Measurements from ENCODE around the gene CFHR4.
A peak's percentile ranks its signal among the peaks of the same experiment; 100 is the strongest.
"Not testable (repeated sequence)": the region's sequence is repeated elsewhere in the genome, so short reads cannot be mapped to it uniquely, and the experiment has no call there.

CFHR4 gene

DNA sequence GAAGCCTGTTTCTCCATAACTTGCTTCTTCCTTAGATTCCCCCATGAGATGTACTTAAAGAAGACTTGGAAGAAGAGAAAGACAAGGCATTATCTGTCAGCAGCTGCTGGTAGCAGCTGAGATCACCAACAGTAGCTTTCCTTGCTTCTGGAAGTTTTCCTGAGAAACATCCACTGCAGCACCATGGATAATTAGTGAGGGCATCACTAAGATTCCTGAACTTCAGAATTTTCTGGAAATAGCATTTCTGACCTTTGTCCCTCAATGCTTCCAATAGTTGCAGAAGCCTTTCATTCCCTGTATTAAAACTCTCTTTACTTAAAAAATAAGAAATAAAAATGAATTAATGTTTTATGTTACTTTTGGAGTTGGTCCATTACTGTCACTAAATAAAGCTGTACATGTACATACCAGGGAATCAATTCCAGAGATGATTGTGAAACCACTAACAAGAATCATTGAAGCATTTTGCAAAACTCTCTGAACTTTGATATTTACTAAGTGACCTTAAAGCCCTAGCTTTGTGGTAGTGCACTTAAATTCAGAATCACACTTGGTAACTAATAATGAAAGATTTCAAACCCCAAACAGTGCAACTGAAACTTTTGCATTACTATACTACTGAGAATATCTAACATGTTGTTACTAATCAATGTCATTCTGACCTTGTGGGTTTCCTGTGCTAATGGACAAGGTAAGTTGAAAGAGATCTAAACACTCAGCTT lies at the start of gene CFHR4:
Gene CFHR4, plus strand, starts transcription at position 538 of the 725 bp plus-strand sequence. Its CDS starts 99 bp downstream, at position 637.
- no peaks in the 10 kb centered on the region for H3K27me3 ChIP-seq (ENCODE audit: control insufficient read depth, insufficient read depth, low read length)
- no peaks in the 10 kb centered on the region for H3K4me1 ChIP-seq (ENCODE audit: control insufficient read depth, insufficient read depth, low read length)

DNA sequence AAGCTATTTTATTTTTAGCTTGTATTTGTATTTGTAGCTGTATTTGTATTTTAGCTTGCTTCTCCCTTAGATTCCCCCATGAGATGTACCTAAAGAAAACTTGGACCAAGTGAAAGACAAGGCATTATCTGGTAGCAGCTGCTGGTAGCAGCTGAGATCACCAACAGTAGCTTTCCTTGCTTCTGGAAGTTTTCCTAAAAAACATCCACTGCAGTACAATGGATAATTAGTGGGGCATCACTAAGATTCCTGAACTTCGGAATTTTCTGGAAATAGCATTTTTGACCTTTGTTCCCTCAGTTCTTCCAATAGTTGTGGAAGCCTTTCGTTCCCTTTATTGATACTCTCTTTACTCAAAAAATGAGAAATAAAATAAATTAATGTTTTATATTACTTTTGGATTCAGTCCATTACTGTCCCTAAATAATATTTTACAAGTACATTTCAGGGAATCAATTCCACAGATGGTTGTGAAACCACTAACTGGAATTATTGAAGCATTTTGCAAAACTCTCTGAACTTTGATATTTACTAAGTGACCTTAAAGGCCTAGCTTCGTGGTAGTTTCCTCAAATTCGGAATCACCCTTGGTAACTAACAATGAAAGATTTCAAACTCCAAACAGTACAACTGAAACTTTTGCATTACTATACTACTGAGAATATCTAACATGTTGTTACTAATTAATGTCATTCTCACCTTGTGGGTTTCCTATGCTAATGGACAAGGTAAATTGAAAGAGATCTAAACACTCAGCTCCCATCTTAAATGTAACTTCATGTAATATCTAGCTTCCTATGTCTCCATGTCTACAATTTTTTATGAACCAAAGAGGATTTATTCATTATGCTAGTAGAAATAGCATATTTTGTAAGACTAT lies 38.0 kb upstream of the CFHR4 start:
- H3K4me1 ChIP-seq (ENCODE audit: control insufficient read depth, insufficient read depth, low read length); H3K4me3 ChIP-seq (ENCODE audit: low read depth, low read length); H3K27me3 ChIP-seq (ENCODE audit: control insufficient read depth, insufficient read depth, low read length); H3K9ac ChIP-seq (ENCODE audit: low read length); H3K9me3 ChIP-seq (ENCODE audit: control insufficient read depth, insufficient read depth, low read depth, low read length); H3K27ac ChIP-seq (ENCODE audit: low read depth, low read length); H3K36me3 ChIP-seq (ENCODE audit: control insufficient read depth, insufficient read depth, low read length): not testable (repeated sequence)

More for the DNA sequence above, at the start of gene CFHR4:
- Histone ChIP-seq H3K27ac (ENCODE audit: low read depth, low read length) (no peak within 1 kb of the TSS), H3K36me3 (ENCODE audit: control insufficient read depth, insufficient read depth, low read length) (no peaks in the 10 kb centered on the region), H3K4me3 (ENCODE audit: low read depth, low read length) (no peak within 1 kb of the TSS), H3K9ac (ENCODE audit: low read length) (no peak within 1 kb of the TSS), H3K9me3 (ENCODE audit: control insufficient read depth, insufficient read depth, low read depth, low read length) (peaks cover 9% of the 10 kb centered on the region)

DNA sequence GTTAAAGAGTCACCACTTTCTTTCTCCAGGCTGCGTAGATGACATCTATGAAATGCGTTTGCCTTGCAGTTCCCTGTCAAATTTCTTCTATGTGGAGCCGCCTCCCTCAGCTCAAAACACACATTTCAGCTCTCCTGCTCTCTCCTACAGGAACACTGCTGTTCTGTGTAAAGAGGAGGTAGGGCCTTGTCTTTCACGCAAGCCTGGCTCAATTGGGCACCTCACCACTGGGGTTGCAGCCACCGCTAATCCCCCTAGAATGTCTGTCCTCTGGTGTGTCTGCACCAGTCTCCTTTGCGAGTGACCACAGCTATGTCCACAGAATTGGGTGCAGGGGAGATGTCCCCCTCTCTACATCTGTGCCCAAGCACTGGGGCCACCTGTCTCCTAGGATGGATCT lies 31.8 kb upstream of the CFHR4 start:
- H3K27me3 ChIP-seq (ENCODE audit: control insufficient read depth, insufficient read depth, low read length): no peaks in the 10 kb centered on the region
- H3K4me3 ChIP-seq (ENCODE audit: low read depth, low read length): no peak overlapping the region
- no peaks in the 10 kb centered on the region for H3K4me1 ChIP-seq (ENCODE audit: control insufficient read depth, insufficient read depth, low read length)
- no peak overlapping the region for H3K9ac ChIP-seq (ENCODE audit: low read length)
- no peak overlapping the region for H3K27ac ChIP-seq (ENCODE audit: low read depth, low read length)
- no peaks in the 10 kb centered on the region for H3K36me3 ChIP-seq (ENCODE audit: control insufficient read depth, insufficient read depth, low read length)
- no peaks in the 10 kb centered on the region for H3K9me3 ChIP-seq (ENCODE audit: control insufficient read depth, insufficient read depth, low read depth, low read length)

- no peak overlapping the region for H3K4me3 ChIP-seq (ENCODE audit: low read depth, low read length)
- H3K9me3 ChIP-seq (ENCODE audit: control insufficient read depth, insufficient read depth, low read depth, low read length): no peaks in the 10 kb centered on the region
- no peaks in the 10 kb centered on the region for H3K27me3 ChIP-seq (ENCODE audit: control insufficient read depth, insufficient read depth, low read length)
- no peak overlapping the region for H3K9ac ChIP-seq (ENCODE audit: low read length)
- H3K4me1 ChIP-seq (ENCODE audit: control insufficient read depth, insufficient read depth, low read length): no peaks in the 10 kb centered on the region
- H3K27ac ChIP-seq (ENCODE audit: low read depth, low read length): no peak overlapping the region
- no peaks in the 10 kb centered on the region for H3K36me3 ChIP-seq (ENCODE audit: control insufficient read depth, insufficient read depth, low read length)
Observed at GRCh38 chr1:196857188-196857587, 30.7 kb upstream of the CFHR4 start.

DNA sequence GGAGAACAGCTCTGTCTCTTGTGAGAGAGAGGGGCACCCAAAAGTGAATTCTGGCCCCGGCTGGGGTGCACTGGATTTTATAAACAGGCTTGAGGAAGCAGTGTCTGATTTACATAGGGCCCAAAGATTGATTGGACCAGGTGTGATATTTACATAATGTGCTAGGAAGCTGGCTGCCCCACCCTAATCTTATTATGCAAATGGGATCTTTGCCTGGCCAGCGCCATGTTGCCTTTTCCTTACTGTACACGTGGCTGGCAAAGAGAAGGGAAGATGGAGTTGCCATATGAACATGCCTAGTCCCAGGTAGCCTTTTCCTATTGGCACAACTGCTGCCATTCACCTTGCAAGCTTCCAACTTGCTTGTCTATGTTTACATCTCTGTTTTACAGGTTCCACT lies 29.0 kb upstream of the CFHR4 start:
- no peak overlapping the region for H3K9ac ChIP-seq (ENCODE audit: low read length)
- H3K36me3 ChIP-seq (ENCODE audit: control insufficient read depth, insufficient read depth, low read length): no peaks in the 10 kb centered on the region
- no peaks in the 10 kb centered on the region for H3K27me3 ChIP-seq (ENCODE audit: control insufficient read depth, insufficient read depth, low read length)
- H3K4me1 ChIP-seq (ENCODE audit: control insufficient read depth, insufficient read depth, low read length): no peaks in the 10 kb centered on the region
- no peak overlapping the region for H3K4me3 ChIP-seq (ENCODE audit: low read depth, low read length)
- H3K9me3 ChIP-seq (ENCODE audit: control insufficient read depth, insufficient read depth, low read depth, low read length): no peaks in the 10 kb centered on the region
- no peak overlapping the region for H3K27ac ChIP-seq (ENCODE audit: low read depth, low read length)

DNA sequence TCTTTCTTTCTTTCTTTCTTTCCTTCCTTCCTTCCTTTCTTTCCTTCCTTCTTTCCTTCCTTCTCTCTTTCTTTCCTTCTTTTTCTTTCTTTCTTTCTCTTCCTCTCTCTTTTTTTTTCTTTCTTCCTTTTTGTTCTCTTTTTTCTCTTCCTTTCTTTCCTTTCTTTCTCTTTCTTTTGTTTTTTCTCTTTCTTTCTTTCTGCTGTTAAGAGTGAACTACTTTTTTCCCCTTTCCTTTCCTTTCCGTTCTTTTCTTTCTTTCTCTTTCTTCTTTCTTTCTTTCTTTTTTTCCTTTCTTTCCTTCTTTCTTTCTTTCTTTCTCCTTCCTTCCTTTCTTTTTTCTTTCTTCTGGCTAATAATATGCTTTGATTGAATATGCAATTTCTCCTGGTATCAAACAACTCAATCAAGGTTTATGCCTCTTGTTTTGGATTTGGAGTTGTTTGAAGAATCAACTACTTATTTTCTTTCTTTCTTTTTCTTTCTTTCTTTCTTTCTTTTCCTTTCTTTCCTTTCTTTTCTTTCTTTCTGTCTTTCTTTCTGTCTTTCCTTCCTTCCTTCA lies 27.4 kb upstream of the CFHR4 start:
- Histone ChIP-seq H3K36me3 (ENCODE audit: control insufficient read depth, insufficient read depth, low read length) (no peaks in the 10 kb centered on the region), H3K9me3 (ENCODE audit: control insufficient read depth, insufficient read depth, low read depth, low read length) (no peaks in the 10 kb centered on the region), H3K9ac (ENCODE audit: low read length) (no peak overlapping the region), H3K27ac (ENCODE audit: low read depth, low read length) (no peak overlapping the region), H3K4me1 (ENCODE audit: control insufficient read depth, insufficient read depth, low read length) (no peaks in the 10 kb centered on the region), H3K27me3 (ENCODE audit: control insufficient read depth, insufficient read depth, low read length) (no peaks in the 10 kb centered on the region), H3K4me3 (ENCODE audit: low read depth, low read length) (no peak overlapping the region)

DNA sequence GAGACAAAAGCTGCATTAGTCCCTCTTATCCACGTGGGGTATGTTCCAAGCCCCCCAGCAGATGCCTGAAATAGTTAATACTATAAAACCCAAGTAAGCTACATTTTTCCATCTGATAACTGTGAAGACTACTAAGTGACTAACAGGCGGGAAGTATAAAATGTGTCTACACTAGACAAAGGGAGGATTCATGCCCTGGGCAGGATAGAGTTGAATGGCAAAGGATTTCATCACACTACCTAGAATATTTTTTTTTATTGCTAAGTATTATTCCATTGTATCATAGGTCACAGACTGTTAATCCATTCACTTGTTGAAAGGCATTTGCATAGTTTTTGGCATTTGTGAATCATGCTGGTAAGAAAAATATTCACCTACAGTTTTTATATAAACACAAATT lies 26.4 kb upstream of the CFHR4 start:
- no peaks in the 10 kb centered on the region for H3K4me1 ChIP-seq (ENCODE audit: control insufficient read depth, insufficient read depth, low read length)
- no peak overlapping the region for H3K27ac ChIP-seq (ENCODE audit: low read depth, low read length)
- H3K9ac ChIP-seq (ENCODE audit: low read length): no peak overlapping the region
- no peaks in the 10 kb centered on the region for H3K36me3 ChIP-seq (ENCODE audit: control insufficient read depth, insufficient read depth, low read length)
- H3K27me3 ChIP-seq (ENCODE audit: control insufficient read depth, insufficient read depth, low read length): no peaks in the 10 kb centered on the region
- H3K9me3 ChIP-seq (ENCODE audit: control insufficient read depth, insufficient read depth, low read depth, low read length): no peaks in the 10 kb centered on the region
- H3K4me3 ChIP-seq (ENCODE audit: low read depth, low read length): no peak overlapping the region

- H3K36me3 ChIP-seq (ENCODE audit: control insufficient read depth, insufficient read depth, low read length): no peaks in the 10 kb centered on the region
- H3K27ac ChIP-seq (ENCODE audit: low read depth, low read length): no peak overlapping the region
Observed at GRCh38 chr1:196866974-196867373, 20.9 kb upstream of the CFHR4 start.

DNA sequence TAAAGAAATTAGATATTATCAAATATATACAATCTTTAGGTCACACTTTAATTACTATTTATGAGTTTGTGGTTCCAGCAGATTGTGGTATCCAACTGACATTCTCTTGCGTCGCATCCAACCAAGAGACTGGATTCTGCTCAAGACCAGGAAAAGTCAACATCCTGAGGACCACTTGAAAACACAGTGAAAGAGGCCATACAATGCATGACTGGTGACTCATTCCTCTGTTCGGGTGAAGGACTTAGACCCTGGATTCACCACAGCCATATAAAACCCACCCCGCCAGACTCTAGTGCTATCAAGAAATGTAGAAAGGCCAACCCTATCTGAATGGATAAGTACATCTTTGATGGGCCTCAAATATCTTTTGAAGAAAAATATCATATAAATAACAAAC lies 14.5 kb upstream of the CFHR4 start:
- Histone ChIP-seq H3K4me1 (ENCODE audit: control insufficient read depth, insufficient read depth, low read length) (no peaks in the 10 kb centered on the region), H3K4me3 (ENCODE audit: low read depth, low read length) (no peak overlapping the region), H3K9me3 (ENCODE audit: control insufficient read depth, insufficient read depth, low read depth, low read length) (no peaks in the 10 kb centered on the region), H3K36me3 (ENCODE audit: control insufficient read depth, insufficient read depth, low read length) (no peaks in the 10 kb centered on the region), H3K27me3 (ENCODE audit: control insufficient read depth, insufficient read depth, low read length) (peaks cover 11% of the 10 kb centered on the region), H3K27ac (ENCODE audit: low read depth, low read length) (no peak overlapping the region), H3K9ac (ENCODE audit: low read length) (no peak overlapping the region)

More at GRCh38 chr1:196866974-196867373, 20.9 kb upstream of the CFHR4 start:
- Histone ChIP-seq H3K4me1 (ENCODE audit: control insufficient read depth, insufficient read depth, low read length) (no peaks in the 10 kb centered on the region), H3K9ac (ENCODE audit: low read length) (no peak overlapping the region), H3K4me3 (ENCODE audit: low read depth, low read length) (no peak overlapping the region), H3K27me3 (ENCODE audit: control insufficient read depth, insufficient read depth, low read length) (no peaks in the 10 kb centered on the region), H3K9me3 (ENCODE audit: control insufficient read depth, insufficient read depth, low read depth, low read length) (no peaks in the 10 kb centered on the region)

DNA sequence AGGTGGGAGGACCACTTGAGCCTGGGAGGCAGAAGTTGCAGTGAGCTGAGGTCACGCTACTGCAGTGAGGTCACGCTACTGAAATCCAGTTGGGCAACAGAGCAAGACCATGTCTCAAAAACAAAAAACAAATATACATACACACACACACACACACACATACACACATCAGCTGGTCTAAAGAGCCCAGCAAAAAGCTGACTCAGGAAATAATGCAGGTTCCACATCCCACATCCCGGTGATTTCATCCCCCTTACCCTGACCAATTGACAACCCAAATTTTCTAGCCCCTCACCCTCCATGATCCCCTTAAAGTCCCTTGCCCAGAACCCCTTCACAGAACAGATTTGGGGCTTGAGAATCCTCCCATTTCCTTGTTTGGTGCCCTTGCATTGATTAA lies 11.9 kb upstream of the CFHR4 start:
- H3K36me3 ChIP-seq (ENCODE audit: control insufficient read depth, insufficient read depth, low read length): no peaks in the 10 kb centered on the region
- no peak overlapping the region for H3K27ac ChIP-seq (ENCODE audit: low read depth, low read length)
- H3K4me1 ChIP-seq (ENCODE audit: control insufficient read depth, insufficient read depth, low read length): no peaks in the 10 kb centered on the region
- H3K9ac ChIP-seq (ENCODE audit: low read length): no peak overlapping the region
- no peak overlapping the region for H3K4me3 ChIP-seq (ENCODE audit: low read depth, low read length)
- H3K9me3 ChIP-seq (ENCODE audit: control insufficient read depth, insufficient read depth, low read depth, low read length): no peaks in the 10 kb centered on the region
- H3K27me3 ChIP-seq (ENCODE audit: control insufficient read depth, insufficient read depth, low read length): peaks cover 20% of the 10 kb centered on the region

DNA sequence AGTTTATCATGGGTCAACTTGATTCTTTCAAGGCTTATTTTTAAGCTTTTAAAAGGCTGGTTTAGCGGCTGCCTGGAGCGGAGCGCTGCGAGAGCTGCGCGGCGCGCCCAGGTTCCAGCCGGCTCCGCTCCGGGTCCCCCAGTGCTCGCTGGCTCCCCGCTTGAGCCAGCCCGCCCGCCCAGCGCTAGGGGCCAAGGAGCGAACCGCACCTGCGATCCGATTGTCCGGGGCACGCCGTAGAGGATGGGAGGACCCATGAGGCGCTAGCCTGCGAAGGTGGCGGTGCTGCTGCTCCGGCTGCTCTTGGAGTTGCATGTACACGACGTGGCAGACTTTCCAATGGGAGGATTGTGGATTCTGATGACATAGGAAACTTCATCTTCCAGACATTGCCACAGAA lies 9.9 kb upstream of the CFHR4 start:
- Histone ChIP-seq H3K36me3 (ENCODE audit: control insufficient read depth, insufficient read depth, low read length) (no peaks in the 10 kb centered on the region), H3K27ac (ENCODE audit: low read depth, low read length) (no peak overlapping the region), H3K4me1 (ENCODE audit: control insufficient read depth, insufficient read depth, low read length) (no peaks in the 10 kb centered on the region), H3K4me3 (ENCODE audit: low read depth, low read length) (peak overlapping the region; percentile 23), H3K27me3 (ENCODE audit: control insufficient read depth, insufficient read depth, low read length) (peaks cover 20% of the 10 kb centered on the region), H3K9me3 (ENCODE audit: control insufficient read depth, insufficient read depth, low read depth, low read length) (no peaks in the 10 kb centered on the region), H3K9ac (ENCODE audit: low read length) (no peak overlapping the region)
